Activated CD8-positive, alpha-beta T cell treated with anti-CD3 and anti-CD28 coated beads for 36 hours (primary cell): Measurements from ENCODE around the gene DPH6. TPM values are rescaled to one million over a fixed set of nuclear protein-coding genes. Genes with fewer than 3 reads are reported as not detected.
"Not testable (repeated sequence)": the region's sequence is repeated elsewhere in the genome, so short reads cannot be mapped to it uniquely, and the experiment has no call there.

Experiments
- ATAC-seq: fragments of 200-7000 bp; cut with Tn5 transposase; one replicate; pipeline ENCODE4 v1.10.0; 2021; ENCODE audit warnings: mild to moderate bottlenecking, moderate library complexity
- CTCF ChIA-PET: fragments of 350-600 bp; sonication (Branson Sonifier 250); formaldehyde crosslinking; loops from one replicate; lab custom pipeline; 2021; ENCODE audit warnings: antibody characterized with exemption; lab: Charles Lee
- POLR2A ChIA-PET: fragments of 350-600 bp; sonication (Branson Sonifier 250); formaldehyde crosslinking; loops from one replicate; lab custom pipeline; 2021; ENCODE audit warnings: antibody characterized with exemption; lab: Charles Lee
- DNase-seq: peaks from one replicate; pipeline ENCODE4 v3.0.0-alpha.2; 2020
- H3K27ac Mint-ChIP-seq: one replicate; pipeline ENCODE4 v1.8.0; 2021; ENCODE audit warnings: mild to moderate bottlenecking, mixed read lengths
- H3K27me3 Mint-ChIP-seq: one replicate; pipeline ENCODE4 v1.8.0; 2021; ENCODE audit warnings: mixed read lengths
- H3K36me3 Mint-ChIP-seq: one replicate; pipeline ENCODE4 v1.8.0; 2021; ENCODE audit warnings: low read depth, mixed read lengths
- H3K4me1 Mint-ChIP-seq: one replicate; pipeline ENCODE4 v1.8.0; 2021; ENCODE audit warnings: low read depth, mixed read lengths
- H3K4me3 Mint-ChIP-seq: one replicate; pipeline ENCODE4 v1.8.0; 2021; ENCODE audit warnings: mild to moderate bottlenecking, moderate library complexity, mixed read lengths
- H3K9me3 Mint-ChIP-seq: one replicate; pipeline ENCODE4 v1.8.0; 2021; ENCODE audit warnings: mixed read lengths
- CTCF ChIP-seq: fragments of 200-600 bp; IDR thresholded peaks from one replicate; pipeline ENCODE4 v1.8.0; 2022; ENCODE audit warnings: antibody characterized with exemption, mild to moderate bottlenecking
- intact Hi-C: fragments of 100-400 bp; cut with micrococcal nuclease; formaldehyde crosslinking; loops from one replicate; pipeline ENCODE4 v1.10.0; 2022
- total RNA-seq, 2 experiments: library from RNA; stranded (reverse); gene quantifications; one replicate each; pipeline ENCODE4 v1.2.3, GENCODE V29; 2021

DPH6 gene
- total RNA-seq, 2 experiments from 2014 or later: 12.0 to 12.9 TPM

- intact Hi-C loops: no loop called here
- Mint-ChIP-seq H3K9me3 (no peaks in the 10 kb centered on the region), H3K4me3 (no peak overlapping the region), H3K27ac (no peak overlapping the region), H3K4me1 (no peaks in the 10 kb centered on the region), H3K36me3 (no peaks in the 10 kb centered on the region), H3K27me3 (no peaks in the 10 kb centered on the region)
- ChIA-PET CTCF (no interaction called here), POLR2A (no interaction called here)
- DNase-seq (no peak), ATAC-seq (no peak)
- TF ChIP-seq CTCF: no peak
Observed at GRCh38 chr15:35330048-35330695, 215.8 kb downstream of the DPH6 start.

GRCh38 chr15:35329521-35329961 lies 216.4 kb downstream of the DPH6 start:
- no peak for ATAC-seq
- ChIA-PET POLR2A (no interaction called here), CTCF (no interaction called here)
- H3K9me3 Mint-ChIP-seq: no peaks in the 10 kb centered on the region
- DNase-seq: no peak
- H3K27me3 Mint-ChIP-seq: no peaks in the 10 kb centered on the region
- H3K36me3 Mint-ChIP-seq: no peaks in the 10 kb centered on the region
- H3K4me1 Mint-ChIP-seq: no peaks in the 10 kb centered on the region
- TF ChIP-seq CTCF: no peak
- no peak overlapping the region for H3K4me3 Mint-ChIP-seq
- intact Hi-C loops: no loop called here
- H3K27ac Mint-ChIP-seq: no peak overlapping the region

- H3K27me3 Mint-ChIP-seq, H3K9me3 Mint-ChIP-seq, H3K4me1 Mint-ChIP-seq, H3K27ac Mint-ChIP-seq, H3K4me3 Mint-ChIP-seq, POLR2A ChIA-PET, DNase-seq, intact Hi-C loops, CTCF ChIA-PET, H3K36me3 Mint-ChIP-seq, ATAC-seq: not testable (repeated sequence)
Observed at GRCh38 chr15:35328836-35329235, 217.1 kb downstream of the DPH6 start.

- intact Hi-C loops: no loop called here
- Mint-ChIP-seq H3K27me3 (no peaks in the 10 kb centered on the region), H3K27ac (no peak overlapping the region), H3K4me1 (no peaks in the 10 kb centered on the region), H3K4me3 (no peak overlapping the region), H3K36me3 (no peaks in the 10 kb centered on the region), H3K9me3 (no peaks in the 10 kb centered on the region)
- ATAC-seq: no peak
- DNase-seq: no peak
- TF ChIP-seq CTCF: no peak
- ChIA-PET CTCF (no interaction called here), POLR2A (no interaction called here)
Observed at GRCh38 chr15:35327789-35328188, 218.2 kb downstream of the DPH6 start.

- no peak for DNase-seq
- H3K4me3 Mint-ChIP-seq: no peak overlapping the region
- ChIA-PET POLR2A (no interaction called here), CTCF (no interaction called here)
- H3K27ac Mint-ChIP-seq: no peak overlapping the region
- H3K36me3 Mint-ChIP-seq: no peaks in the 10 kb centered on the region
- no peak for TF ChIP-seq CTCF
- H3K27me3 Mint-ChIP-seq: no peaks in the 10 kb centered on the region
- no peaks in the 10 kb centered on the region for H3K4me1 Mint-ChIP-seq
- H3K9me3 Mint-ChIP-seq: no peaks in the 10 kb centered on the region
- no peak for ATAC-seq
- intact Hi-C loops: no loop called here
Observed at GRCh38 chr15:35325374-35325941, 220.5 kb downstream of the DPH6 start.
